GM12873 (cell line): ENCODE measurements around the gene LIPE.

Experiments used
- CTCF ChIP-seq: IDR thresholded peaks from 2 replicates; pipeline ENCODE4 v1.5.1; 2012; ENCODE audit warnings: low read depth, mild to moderate bottlenecking, moderate library complexity, low read length, control low read depth; ENCODE audit not compliant: insufficient read depth; ENCODE audit errors: missing control alignments

Gene LIPE

GRCh38 chr19:42357290-42357689, 69.9 kb downstream of the LIPE start:
- TF ChIP-seq CTCF, result no peak

- no peak for TF ChIP-seq CTCF
These were observed 70.5 kb downstream of the LIPE start for GRCh38 chr19:42356686-42357085.

GRCh38 chr19:42355896-42356295, 71.3 kb downstream of the LIPE start:
- no peak for TF ChIP-seq CTCF

GRCh38 chr19:42353341-42354015, 73.7 kb downstream of the LIPE start:
- TF ChIP-seq CTCF, result no peak

DNA sequence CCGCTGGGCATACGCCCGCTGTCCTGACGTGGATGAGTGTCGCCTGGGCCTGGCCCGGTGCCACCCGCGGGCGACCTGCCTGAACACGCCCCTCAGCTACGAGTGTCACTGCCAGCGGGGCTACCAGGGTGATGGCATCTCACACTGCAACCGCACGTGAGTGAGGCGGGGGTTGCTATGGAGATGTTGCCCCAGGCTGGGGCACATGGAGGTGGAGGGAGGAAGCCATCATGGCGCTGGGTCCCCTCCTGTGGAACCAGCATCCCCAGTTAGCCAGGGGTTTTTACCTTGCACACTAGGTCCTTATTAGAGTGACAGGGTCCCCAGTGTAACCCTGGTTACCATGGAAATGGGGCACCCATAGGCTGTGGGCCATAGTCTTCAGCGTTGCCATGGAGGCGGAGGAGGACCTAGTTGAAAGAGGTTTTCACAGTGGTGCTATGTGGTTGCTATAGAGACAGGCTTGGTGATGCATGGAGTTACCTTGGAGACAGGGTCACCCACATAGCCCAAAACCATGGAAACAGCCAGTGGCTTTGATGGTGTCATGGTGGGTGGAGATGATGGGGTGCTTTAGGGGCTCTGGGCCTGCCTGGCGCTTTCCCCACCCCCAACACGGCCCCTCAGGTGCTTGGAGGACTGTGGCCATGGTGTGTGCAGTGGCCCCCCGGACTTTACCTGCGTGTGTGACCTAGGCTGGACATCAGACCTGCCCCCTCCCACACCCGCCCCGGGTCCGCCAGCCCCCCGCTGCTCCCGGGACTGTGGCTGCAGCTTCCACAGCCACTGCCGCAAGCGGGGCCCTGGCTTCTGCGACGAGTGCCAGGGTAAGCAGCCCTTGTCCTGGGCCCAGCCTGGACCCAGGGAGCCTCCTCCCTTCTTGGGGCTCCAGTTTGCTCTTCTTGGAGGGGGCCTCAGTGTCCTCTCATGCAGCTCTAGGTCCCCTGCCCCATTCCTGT, 74.6 kb downstream of the LIPE start:
- no peak for TF ChIP-seq CTCF
